GM06990 (cell line): ENCODE data around the gene KIF15.

Source experiments
- DNase-seq: peaks from one replicate; pipeline ENCODE4 v3.0.0-alpha.2; 2011; ENCODE audit not compliant: insufficient read length; ENCODE audit errors: extremely low read depth
- H3K27me3 ChIP-seq: replicated peaks from 2 replicates; pipeline ENCODE4 v1.6.0; 2011; ENCODE audit warnings: low read length; ENCODE audit not compliant: control insufficient read depth, insufficient read depth
- H3K36me3 ChIP-seq: 2 replicates; pipeline ENCODE4 v1.5.1; 2011; ENCODE audit warnings: low read length; ENCODE audit not compliant: control insufficient read depth, insufficient read depth
- H3K4me3 ChIP-seq: replicated peaks from 2 replicates; pipeline ENCODE4 v1.5.1; 2011; ENCODE audit warnings: low read depth, mild to moderate bottlenecking, control low read depth, low read length
- TF ChIP-seq, protein P1 (sequence below): IDR thresholded peaks from 2 replicates; pipeline ENCODE4 v1.5.1; 2011; ENCODE audit warnings: low read length, control low read depth, mild to moderate bottlenecking, inconsistent platforms; ENCODE audit not compliant: insufficient read depth, poor library complexity, severe bottlenecking

The KIF15 gene

GRCh38 chr3:44875596-44875995, 114.0 kb downstream of the KIF15 start:
- TF ChIP-seq, protein P1, sequence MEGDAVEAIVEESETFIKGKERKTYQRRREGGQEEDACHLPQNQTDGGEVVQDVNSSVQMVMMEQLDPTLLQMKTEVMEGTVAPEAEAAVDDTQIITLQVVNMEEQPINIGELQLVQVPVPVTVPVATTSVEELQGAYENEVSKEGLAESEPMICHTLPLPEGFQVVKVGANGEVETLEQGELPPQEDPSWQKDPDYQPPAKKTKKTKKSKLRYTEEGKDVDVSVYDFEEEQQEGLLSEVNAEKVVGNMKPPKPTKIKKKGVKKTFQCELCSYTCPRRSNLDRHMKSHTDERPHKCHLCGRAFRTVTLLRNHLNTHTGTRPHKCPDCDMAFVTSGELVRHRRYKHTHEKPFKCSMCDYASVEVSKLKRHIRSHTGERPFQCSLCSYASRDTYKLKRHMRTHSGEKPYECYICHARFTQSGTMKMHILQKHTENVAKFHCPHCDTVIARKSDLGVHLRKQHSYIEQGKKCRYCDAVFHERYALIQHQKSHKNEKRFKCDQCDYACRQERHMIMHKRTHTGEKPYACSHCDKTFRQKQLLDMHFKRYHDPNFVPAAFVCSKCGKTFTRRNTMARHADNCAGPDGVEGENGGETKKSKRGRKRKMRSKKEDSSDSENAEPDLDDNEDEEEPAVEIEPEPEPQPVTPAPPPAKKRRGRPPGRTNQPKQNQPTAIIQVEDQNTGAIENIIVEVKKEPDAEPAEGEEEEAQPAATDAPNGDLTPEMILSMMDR, result no peak
- Histone ChIP-seq H3K27me3 (no peaks in the 10 kb centered on the region), H3K4me3 (no peak overlapping the region), H3K36me3 (no peaks in the 10 kb centered on the region)
- no peak for DNase-seq

- TF ChIP-seq, protein P1, result no peak
- no peaks in the 10 kb centered on the region for H3K27me3 ChIP-seq
- H3K36me3 ChIP-seq, result no peaks in the 10 kb centered on the region
- no peak for DNase-seq
- no peak overlapping the region for H3K4me3 ChIP-seq
Measured at GRCh38 chr3:44877333-44877732, 115.7 kb downstream of the KIF15 start.

DNA sequence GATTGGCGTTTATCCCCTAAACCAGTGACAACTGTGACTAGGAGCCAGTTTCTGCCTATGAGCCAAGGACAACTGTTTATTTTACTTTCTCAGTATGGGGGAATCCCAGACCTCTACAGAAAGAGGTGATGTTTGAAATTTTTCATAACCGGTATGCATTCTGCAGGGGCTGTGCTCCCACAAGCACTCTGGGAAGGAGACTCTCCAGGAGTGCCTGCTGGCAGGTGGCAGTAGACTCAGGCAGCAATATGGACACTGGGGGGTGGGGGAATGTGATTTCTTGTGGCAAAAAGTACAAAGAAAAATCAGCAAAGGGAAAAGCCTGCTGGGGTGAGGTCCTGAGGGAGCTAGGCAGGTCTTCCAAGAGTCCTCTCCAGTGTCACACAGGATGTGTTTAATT, 118.7 kb downstream of the KIF15 start:
- no peak for DNase-seq
- no peak overlapping the region for H3K4me3 ChIP-seq
- no peaks in the 10 kb centered on the region; the same call in 1 of the 2 replicates for H3K27me3 ChIP-seq
- TF ChIP-seq, protein P1, result no peak
- no peaks in the 10 kb centered on the region for H3K36me3 ChIP-seq

GRCh38 chr3:44883213-44883955, 121.8 kb downstream of the KIF15 start:
- TF ChIP-seq, protein P1, result no peak
- DNase-seq, result no peak
- Histone ChIP-seq H3K4me3 (no peak overlapping the region), H3K36me3 (no peaks in the 10 kb centered on the region), H3K27me3 (peaks cover 1% of the 10 kb centered on the region; the same call in 1 of the 2 replicates)

DNA sequence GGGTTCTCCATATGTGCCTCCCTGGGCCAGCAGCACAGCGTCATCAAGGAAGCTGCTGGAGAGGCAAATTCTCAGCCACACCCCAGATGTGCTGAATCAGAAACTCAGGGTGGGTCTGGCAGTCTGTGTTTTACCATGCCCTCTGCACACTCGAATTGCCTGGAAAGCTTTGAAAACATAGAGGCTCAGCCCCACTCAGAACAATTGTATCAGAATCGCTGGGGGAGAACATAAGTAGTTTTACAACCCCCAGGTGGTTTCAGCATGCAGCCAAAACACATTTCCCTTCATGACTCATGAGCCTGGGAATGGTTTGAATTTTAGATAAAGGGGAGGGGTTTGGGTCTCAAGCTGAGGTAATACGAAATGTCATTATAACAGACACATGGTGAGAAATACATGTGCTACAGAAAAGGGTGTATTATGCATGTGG, 122.4 kb downstream of the KIF15 start:
- no peak for DNase-seq
- H3K27me3 ChIP-seq, result peaks cover 1% of the 10 kb centered on the region; the same call in 1 of the 2 replicates

More for the DNA sequence above, 122.4 kb downstream of the KIF15 start:
- H3K4me3 ChIP-seq, result no peak overlapping the region
- TF ChIP-seq, protein P1, result no peak
- no peaks in the 10 kb centered on the region for H3K36me3 ChIP-seq
